Cerebellar cortex (tissue), 1 donor: ENCODE data around the gene KIF12.

ENCODE experiments used
- DNase-seq: peaks from one replicate; pipeline ENCODE4 v3.0.0-alpha.2; 2015; ENCODE audit warnings: low spot score

Gene KIF12

GRCh38 chr9:114065304-114065703 lies 33.8 kb downstream of the KIF12 start:
- no peak for DNase-seq

GRCh38 chr9:114061830-114062474 lies 37.1 kb downstream of the KIF12 start:
- no peak for DNase-seq

GRCh38 chr9:114061292-114061691 lies 37.8 kb downstream of the KIF12 start:
- no peak for DNase-seq

- no peak for DNase-seq
Observed at GRCh38 chr9:114060711-114061110, 38.4 kb downstream of the KIF12 start.

GRCh38 chr9:114060070-114060469 lies 39.0 kb downstream of the KIF12 start:
- DNase-seq: no peak

- DNase-seq: no peak
Observed at GRCh38 chr9:114059047-114059803, 39.9 kb downstream of the KIF12 start.

- DNase-seq: no peak
Observed at GRCh38 chr9:114058688-114059046, 40.4 kb downstream of the KIF12 start.

- DNase-seq: no peak
Observed at GRCh38 chr9:114057161-114057885, 41.8 kb downstream of the KIF12 start.

- DNase-seq: no peak
Observed at GRCh38 chr9:114056527-114056926, 42.6 kb downstream of the KIF12 start.

- no peak for DNase-seq
Observed at GRCh38 chr9:114055894-114056293, 43.2 kb downstream of the KIF12 start.

- DNase-seq: no peak
Observed at GRCh38 chr9:114055061-114055460, 44.0 kb downstream of the KIF12 start.

- no peak for DNase-seq
Observed at GRCh38 chr9:114054191-114054690, 44.9 kb downstream of the KIF12 start.

- peak; percentile 79 for DNase-seq
Observed at GRCh38 chr9:114053246-114054005, 45.7 kb downstream of the KIF12 start.

GRCh38 chr9:114051706-114052105 lies 47.4 kb downstream of the KIF12 start:
- DNase-seq: no peak

GRCh38 chr9:114051281-114051680 lies 47.8 kb downstream of the KIF12 start:
- DNase-seq: no peak

- DNase-seq: no peak
Observed at GRCh38 chr9:114050646-114051045, 48.4 kb downstream of the KIF12 start.

- no peak for DNase-seq
Observed at GRCh38 chr9:114050226-114050568, 48.9 kb downstream of the KIF12 start.

- no peak for DNase-seq
Observed at GRCh38 chr9:114049441-114050225, 49.5 kb downstream of the KIF12 start.

GRCh38 chr9:114048533-114049415 lies 50.3 kb downstream of the KIF12 start:
- DNase-seq: no peak

GRCh38 chr9:114047717-114048116 lies 51.4 kb downstream of the KIF12 start:
- DNase-seq: no peak
